NOMO-1 treated with DMSO at 0.1 percent for 48 hours (cell line): ENCODE results near the gene TMOD2.
A peak's percentile ranks its signal among the peaks of the same experiment; 100 is the strongest.

Source experiments
- DNase-seq: peaks from one replicate; lab custom pipeline; 2025; ENCODE audit not compliant: unreplicated experiment; lab: John Stamatoyannopoulos, UW

TMOD2 gene

GRCh38 chr15:51735228-51736010 is 16.0 kb upstream of the TMOD2 start:
- no peak for DNase-seq

- DNase-seq: peak; percentile 35
Measured at GRCh38 chr15:51736069-51736468, 15.3 kb upstream of the TMOD2 start.

- DNase-seq: peak; percentile 45
Measured at GRCh38 chr15:51736751-51737521, 14.5 kb upstream of the TMOD2 start.

GRCh38 chr15:51737522-51738305 is 13.7 kb upstream of the TMOD2 start, which contains the start of gene LYSMD2:
LYSMD2 (minus strand) TSS chr15:51737655; CDS start chr15:51737622, 33 bp downstream.
- peak; percentile 51 for DNase-seq

GRCh38 chr15:51738553-51738952 is 12.8 kb upstream of the TMOD2 start:
- no peak for DNase-seq

DNA sequence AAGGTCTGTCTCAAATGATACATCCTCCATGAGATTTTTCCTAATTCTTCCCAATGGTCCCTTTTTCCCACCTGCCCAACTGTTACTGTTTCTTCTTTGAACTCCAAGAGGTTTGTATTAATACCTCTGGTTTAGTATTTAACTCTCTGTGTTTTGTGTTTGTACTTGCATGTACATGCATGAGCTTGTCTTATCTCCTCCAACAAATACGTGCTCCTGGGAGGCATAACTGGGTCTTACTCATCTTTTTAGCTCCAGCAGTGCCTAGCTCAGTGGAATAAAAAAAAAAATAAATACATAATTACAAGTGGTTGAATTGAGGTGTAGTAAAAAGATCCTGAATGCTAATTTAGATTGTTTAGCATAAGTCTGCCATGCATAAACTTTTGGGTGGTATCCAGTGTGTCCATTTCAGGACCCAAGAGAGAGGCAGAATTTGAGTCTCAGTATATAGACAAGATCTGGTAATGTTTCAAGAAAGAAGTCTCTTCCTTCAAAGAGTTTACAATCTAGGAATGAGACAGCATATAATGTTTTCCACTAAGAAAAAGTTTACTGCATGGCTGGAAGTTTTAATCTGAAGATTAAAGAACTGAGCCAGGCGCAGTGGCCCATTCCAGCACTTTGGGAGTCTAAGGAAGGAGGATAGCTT is 12.2 kb upstream of the TMOD2 start:
- no peak for DNase-seq

GRCh38 chr15:51749307-51749706 is 2.1 kb upstream of the TMOD2 start:
- DNase-seq: no peak

DNA sequence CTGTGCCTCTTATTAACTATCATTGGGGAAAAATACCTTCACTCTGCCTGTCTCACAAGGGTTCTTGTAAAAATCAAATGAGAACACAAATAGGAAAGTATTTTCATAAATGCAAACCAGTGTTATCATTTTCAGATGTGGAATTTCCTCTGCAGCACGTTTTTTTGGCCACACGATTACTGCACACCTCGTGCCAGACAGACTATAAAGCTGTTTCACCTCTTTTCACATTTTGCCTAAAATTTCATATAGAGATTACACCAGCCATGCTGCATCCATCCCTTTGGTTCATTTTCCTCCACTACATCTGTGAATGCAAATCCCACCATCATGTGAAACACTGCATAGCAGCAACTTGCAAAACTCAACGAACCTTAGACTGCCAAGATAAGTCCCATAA is 1.2 kb upstream of the TMOD2 start:
- DNase-seq: no peak

GRCh38 chr15:51751697-51752683 is 593 bp downstream of the TMOD2 start:
- DNase-seq: no peak

- peak; percentile 59 for DNase-seq
Measured at GRCh38 chr15:51752888-51753287, 1.5 kb downstream of the TMOD2 start.

- DNase-seq: no peak
Measured at GRCh38 chr15:51754267-51754666, 2.9 kb downstream of the TMOD2 start.

GRCh38 chr15:51755790-51756189 is 4.4 kb downstream of the TMOD2 start:
- no peak for DNase-seq

GRCh38 chr15:51756482-51756881 is 5.1 kb downstream of the TMOD2 start:
- DNase-seq: peak; percentile 94

DNA sequence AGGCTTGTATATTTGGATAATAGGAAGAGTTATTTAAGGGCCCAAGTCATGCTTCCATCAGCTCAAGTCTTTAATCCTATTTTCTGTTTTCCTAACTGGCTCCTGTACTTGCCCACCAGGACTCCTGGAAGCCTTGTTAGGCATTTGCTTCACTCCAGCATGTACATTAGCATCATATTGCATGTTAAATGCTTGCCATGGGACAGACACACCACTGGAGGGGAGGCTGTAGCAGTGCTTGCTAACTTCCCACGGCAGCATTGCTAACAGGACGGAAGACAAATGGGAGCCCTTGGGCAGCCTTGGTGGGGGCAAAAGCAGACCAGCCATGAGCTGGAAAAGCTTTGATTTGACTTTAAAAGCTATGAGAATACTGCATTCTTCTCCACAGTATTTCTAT is 6.1 kb downstream of the TMOD2 start:
- no peak for DNase-seq

DNA sequence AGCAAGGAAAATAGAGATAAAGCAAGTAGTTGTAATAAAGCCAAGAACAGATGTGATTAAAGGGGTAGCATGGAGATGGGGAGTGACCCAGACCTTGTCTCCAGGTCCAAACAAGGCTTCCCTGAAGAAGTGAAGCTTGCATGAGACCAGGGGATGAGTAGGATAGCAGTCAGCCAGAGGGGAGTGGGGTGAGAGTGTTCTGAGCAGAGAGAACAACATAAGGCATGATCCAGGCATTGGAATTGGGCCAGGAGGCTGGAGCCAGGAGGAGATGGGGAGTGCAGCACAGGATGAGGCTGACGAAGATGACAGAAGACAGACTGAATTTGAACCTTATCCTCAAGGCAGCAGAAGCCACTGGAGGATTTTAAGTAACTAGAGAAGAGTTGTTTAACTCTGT is 7.2 kb downstream of the TMOD2 start:
- no peak for DNase-seq

- DNase-seq: no peak
Measured at GRCh38 chr15:51759557-51760070, 8.2 kb downstream of the TMOD2 start.

- no peak for DNase-seq
Measured at GRCh38 chr15:51760805-51761204, 9.4 kb downstream of the TMOD2 start.

- DNase-seq: no peak
Measured at GRCh38 chr15:51765751-51766150, 14.4 kb downstream of the TMOD2 start.

DNA sequence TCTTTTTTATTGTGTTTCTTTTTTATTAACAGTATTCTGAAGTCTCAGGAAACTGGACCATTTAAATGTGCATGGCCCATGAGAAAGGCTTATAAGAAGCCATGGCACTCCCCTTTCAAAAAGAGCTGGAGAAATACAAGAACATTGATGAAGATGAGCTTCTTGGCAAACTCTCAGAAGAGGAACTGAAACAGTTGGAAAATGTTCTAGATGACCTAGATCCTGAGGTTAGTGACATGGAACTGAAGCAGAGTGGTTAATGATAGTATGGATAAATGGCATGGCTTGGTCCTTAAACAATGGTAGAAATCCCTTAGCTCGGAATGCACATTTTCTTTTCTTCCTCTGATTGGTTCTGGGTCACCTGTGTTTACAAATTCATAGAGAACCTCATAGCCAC is 14.9 kb downstream of the TMOD2 start:
- no peak for DNase-seq

GRCh38 chr15:51768018-51768417 is 16.6 kb downstream of the TMOD2 start:
- peak; percentile 51 for DNase-seq
